Sigmoid colon (tissue), 4 donors: ENCODE measurements around the gene VAV3.

Experiments
- EP300 ChIP-seq, 4 donors: sonication (generic); formaldehyde crosslinking; IDR thresholded peaks; one replicate each; pipeline ENCODE4 v1.6.1; 2017; ENCODE audit warnings: antibody characterized with exemption in 4 of 4
- TF ChIP-seq, protein P1 (sequence below), 4 experiments: fragments of 450-650 bp in 3 of 4; fragments of 200-600 bp in 1 of 4; IDR thresholded peaks; one replicate each; pipeline ENCODE4 v1.5.1; 2016 to 2019; ENCODE audit warnings: antibody characterized with exemption in 4 of 4, mild to moderate bottlenecking in 3 of 4, moderate library complexity in 2 of 4

DNA sequence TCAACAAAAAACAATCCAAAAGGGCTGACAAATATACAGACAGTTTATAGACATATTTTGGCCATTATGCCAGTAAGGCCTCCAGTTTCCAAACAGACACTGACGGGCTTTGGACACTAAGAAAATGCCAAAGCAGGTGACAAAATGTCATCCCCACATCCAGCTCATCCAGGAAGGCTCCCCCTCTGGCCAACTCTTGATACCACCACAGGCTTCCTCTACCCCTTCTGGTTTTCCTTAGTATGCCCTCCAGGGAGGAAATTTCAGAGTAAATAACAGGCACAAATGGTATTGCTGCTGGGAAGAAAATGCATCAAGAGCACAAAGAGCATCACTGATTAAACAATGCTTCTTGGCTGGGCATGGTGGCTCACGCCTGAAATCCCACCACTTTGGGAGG is 225.3 kb downstream of the VAV3 start:
- TF ChIP-seq, protein P1, sequence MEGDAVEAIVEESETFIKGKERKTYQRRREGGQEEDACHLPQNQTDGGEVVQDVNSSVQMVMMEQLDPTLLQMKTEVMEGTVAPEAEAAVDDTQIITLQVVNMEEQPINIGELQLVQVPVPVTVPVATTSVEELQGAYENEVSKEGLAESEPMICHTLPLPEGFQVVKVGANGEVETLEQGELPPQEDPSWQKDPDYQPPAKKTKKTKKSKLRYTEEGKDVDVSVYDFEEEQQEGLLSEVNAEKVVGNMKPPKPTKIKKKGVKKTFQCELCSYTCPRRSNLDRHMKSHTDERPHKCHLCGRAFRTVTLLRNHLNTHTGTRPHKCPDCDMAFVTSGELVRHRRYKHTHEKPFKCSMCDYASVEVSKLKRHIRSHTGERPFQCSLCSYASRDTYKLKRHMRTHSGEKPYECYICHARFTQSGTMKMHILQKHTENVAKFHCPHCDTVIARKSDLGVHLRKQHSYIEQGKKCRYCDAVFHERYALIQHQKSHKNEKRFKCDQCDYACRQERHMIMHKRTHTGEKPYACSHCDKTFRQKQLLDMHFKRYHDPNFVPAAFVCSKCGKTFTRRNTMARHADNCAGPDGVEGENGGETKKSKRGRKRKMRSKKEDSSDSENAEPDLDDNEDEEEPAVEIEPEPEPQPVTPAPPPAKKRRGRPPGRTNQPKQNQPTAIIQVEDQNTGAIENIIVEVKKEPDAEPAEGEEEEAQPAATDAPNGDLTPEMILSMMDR (IDR thresholded peaks at IDR 0.05) = no peak
- no peak for TF ChIP-seq EP300 (IDR thresholded peaks at IDR 0.05)
